GM10266 (cell line): ENCODE measurements around the gene TRIP12.
"Not testable (repeated sequence)": the region's sequence is repeated elsewhere in the genome, so short reads cannot be mapped to it uniquely, and the experiment has no call there.

ENCODE experiments used
- DNase-seq: peaks from one replicate; pipeline ENCODE4 v3.0.0; 2012; ENCODE audit errors: extremely low spot score
- TF ChIP-seq, protein P1 (sequence below): IDR thresholded peaks from 2 replicates; pipeline ENCODE4 v1.5.1; 2012; ENCODE audit warnings: mild to moderate bottlenecking, low read depth; ENCODE audit not compliant: control insufficient read depth, insufficient read depth; ENCODE audit errors: missing control alignments

The TRIP12 gene

GRCh38 chr2:229728370-229728769, 193.4 kb downstream of the TRIP12 start:
- no peak for DNase-seq
- TF ChIP-seq, protein P1, sequence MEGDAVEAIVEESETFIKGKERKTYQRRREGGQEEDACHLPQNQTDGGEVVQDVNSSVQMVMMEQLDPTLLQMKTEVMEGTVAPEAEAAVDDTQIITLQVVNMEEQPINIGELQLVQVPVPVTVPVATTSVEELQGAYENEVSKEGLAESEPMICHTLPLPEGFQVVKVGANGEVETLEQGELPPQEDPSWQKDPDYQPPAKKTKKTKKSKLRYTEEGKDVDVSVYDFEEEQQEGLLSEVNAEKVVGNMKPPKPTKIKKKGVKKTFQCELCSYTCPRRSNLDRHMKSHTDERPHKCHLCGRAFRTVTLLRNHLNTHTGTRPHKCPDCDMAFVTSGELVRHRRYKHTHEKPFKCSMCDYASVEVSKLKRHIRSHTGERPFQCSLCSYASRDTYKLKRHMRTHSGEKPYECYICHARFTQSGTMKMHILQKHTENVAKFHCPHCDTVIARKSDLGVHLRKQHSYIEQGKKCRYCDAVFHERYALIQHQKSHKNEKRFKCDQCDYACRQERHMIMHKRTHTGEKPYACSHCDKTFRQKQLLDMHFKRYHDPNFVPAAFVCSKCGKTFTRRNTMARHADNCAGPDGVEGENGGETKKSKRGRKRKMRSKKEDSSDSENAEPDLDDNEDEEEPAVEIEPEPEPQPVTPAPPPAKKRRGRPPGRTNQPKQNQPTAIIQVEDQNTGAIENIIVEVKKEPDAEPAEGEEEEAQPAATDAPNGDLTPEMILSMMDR, result no peak

DNA sequence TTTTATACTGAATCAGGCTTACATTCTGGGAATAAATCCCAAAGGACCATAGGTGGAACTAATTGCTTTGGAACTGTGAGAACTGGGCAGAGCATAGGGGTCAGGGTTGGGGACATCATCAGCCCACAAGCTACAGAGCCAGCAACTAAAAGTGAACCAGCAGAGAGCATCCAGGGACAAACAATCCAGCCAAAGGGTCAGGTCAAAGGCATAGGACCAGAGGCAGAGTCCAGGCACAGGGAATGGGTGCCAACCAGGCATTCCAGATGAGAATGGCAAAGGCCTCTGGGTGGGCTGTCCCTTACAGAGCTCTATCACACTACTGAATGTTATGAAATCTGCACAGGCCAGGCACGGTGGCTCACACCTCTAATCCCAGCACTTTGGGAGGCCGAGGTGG, 195.2 kb downstream of the TRIP12 start:
- DNase-seq, result no peak
- TF ChIP-seq, protein P1, result no peak

- DNase-seq, result no peak
- TF ChIP-seq, protein P1, result no peak
Measured at GRCh38 chr2:229725716-229726574, 195.9 kb downstream of the TRIP12 start.

GRCh38 chr2:229723192-229723591, 198.6 kb downstream of the TRIP12 start:
- DNase-seq, result not testable (repeated sequence)

DNA sequence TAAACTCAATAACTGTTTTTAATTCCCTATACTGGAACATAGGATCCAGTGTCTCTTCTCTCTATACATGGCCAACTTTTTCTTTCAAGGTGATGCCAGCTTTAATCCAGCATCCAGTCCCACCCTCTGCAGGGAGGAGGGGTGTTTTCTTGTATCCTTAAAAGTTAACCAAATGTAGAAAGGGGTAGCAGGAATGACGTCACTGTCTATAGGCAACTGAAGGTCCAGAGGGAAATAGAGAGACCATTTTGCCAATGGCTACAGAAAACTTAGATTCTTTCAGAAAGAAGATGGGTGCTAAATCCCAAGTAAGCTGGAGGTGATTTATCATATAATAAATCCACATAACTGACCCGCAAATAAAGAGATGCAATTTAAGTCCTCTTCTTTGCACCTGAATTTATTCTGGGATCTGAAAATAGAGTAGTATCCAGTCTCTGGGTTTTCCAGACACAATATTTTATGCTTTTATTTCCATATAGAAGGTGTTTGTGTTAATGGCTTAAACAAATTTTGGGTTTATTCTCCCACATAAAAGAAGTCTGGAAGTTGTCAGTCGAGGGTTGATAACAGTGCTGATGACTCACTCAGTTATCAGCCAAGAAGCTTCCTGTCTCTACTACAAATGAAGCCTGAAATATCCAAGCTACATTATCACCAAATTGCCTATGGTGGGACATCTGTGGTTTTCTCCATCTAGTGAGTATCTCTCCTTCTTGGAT, 201.7 kb downstream of the TRIP12 start:
- TF ChIP-seq, protein P1, result no peak
- DNase-seq, result no peak

GRCh38 chr2:229718057-229718456, 203.8 kb downstream of the TRIP12 start:
- TF ChIP-seq, protein P1, result no peak
- DNase-seq, result no peak

- TF ChIP-seq, protein P1, result peak; percentile 21
Measured at GRCh38 chr2:229715895-229716507, 205.8 kb downstream of the TRIP12 start.

More at GRCh38 chr2:229715895-229716507, 205.8 kb downstream of the TRIP12 start:
- DNase-seq, result peak; percentile 32
